ENCODE data around the gene RASSF1. TPM values are rescaled to one million over a fixed set of nuclear protein-coding genes. Genes with fewer than 3 reads are reported as not detected.
"Not testable (repeated sequence)": the region's sequence is repeated elsewhere in the genome, so short reads cannot be mapped to it uniquely, and the experiment has no call there.

RASSF1 gene
- total and polyA plus RNA-seq, 10 of the 15 experiments (the other 5 are each of a cell fraction or from before 2014, with no cell fraction given): 4.4 to 59.6 (median 37.2) TPM

GRCh38 chr3:50287262-50287661 is 53.4 kb downstream of the RASSF1 start (continued):
- TF ChIP-seq DPF2 (IDR thresholded peaks at IDR 0.05): no peak
- no peak for TF ChIP-seq CHD4 (IDR thresholded peaks at IDR 0.05)
- no peak for TF ChIP-seq GATAD2B (conservative IDR thresholded peaks at IDR 0.05; ENCODE audit: low read depth)
- TF ChIP-seq SUPT20H (IDR thresholded peaks at IDR 0.05; ENCODE audit: borderline replicate concordance, control insufficient read depth, low read depth, low read length): no peak
- TF ChIP-seq, protein P1, sequence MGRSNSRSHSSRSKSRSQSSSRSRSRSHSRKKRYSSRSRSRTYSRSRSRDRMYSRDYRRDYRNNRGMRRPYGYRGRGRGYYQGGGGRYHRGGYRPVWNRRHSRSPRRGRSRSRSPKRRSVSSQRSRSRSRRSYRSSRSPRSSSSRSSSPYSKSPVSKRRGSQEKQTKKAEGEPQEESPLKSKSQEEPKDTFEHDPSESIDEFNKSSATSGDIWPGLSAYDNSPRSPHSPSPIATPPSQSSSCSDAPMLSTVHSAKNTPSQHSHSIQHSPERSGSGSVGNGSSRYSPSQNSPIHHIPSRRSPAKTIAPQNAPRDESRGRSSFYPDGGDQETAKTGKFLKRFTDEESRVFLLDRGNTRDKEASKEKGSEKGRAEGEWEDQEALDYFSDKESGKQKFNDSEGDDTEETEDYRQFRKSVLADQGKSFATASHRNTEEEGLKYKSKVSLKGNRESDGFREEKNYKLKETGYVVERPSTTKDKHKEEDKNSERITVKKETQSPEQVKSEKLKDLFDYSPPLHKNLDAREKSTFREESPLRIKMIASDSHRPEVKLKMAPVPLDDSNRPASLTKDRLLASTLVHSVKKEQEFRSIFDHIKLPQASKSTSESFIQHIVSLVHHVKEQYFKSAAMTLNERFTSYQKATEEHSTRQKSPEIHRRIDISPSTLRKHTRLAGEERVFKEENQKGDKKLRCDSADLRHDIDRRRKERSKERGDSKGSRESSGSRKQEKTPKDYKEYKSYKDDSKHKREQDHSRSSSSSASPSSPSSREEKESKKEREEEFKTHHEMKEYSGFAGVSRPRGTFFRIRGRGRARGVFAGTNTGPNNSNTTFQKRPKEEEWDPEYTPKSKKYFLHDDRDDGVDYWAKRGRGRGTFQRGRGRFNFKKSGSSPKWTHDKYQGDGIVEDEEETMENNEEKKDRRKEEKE (IDR thresholded peaks at IDR 0.05): no peak
- TF ChIP-seq HDAC6 (IDR thresholded peaks at IDR 0.05; ENCODE audit: unreplicated experiment): no peak
- TF ChIP-seq TCF3 (IDR thresholded peaks at IDR 0.05; ENCODE audit: borderline replicate concordance, insufficient read depth, low read depth, low read length): no peak

- SMC1A ChIA-PET (ENCODE audit: uncharacterized antibody, unreplicated experiment): no interaction called here
Observed at GRCh38 chr3:50286322-50287227, 54.1 kb downstream of the RASSF1 start.

GRCh38 chr3:50284121-50284520 is 56.5 kb downstream of the RASSF1 start:
- ATAC-seq; H3K9ac ChIP-seq (ENCODE audit: control insufficient read depth, insufficient read depth, low read length); FAIRE-seq; H3K4me3 ChIP-seq; SMC1A ChIA-PET (ENCODE audit: uncharacterized antibody, unreplicated experiment); RAD21 ChIA-PET (ENCODE audit: unreplicated experiment); DNase-seq (ENCODE audit: low read depth, low spot score); H3K4me1 ChIP-seq (ENCODE audit: control insufficient read depth, insufficient read depth, low read length); H3K27me3 ChIP-seq (replicated peaks in 1 of 2; ENCODE audit: control insufficient read depth in 2 of 2, insufficient read depth in 2 of 2, low read length in 1 of 2); H3K27ac ChIP-seq (ENCODE audit: control insufficient read depth, insufficient read depth); H2AFZ ChIP-seq (ENCODE audit: control insufficient read depth, low read depth, low read length); intact Hi-C loops (cut with micrococcal nuclease; ENCODE audit: unreplicated experiment); CTCF ChIA-PET; in situ Hi-C loops (cut with MboI); H3K9me3 ChIP-seq (replicated peaks; ENCODE audit: control insufficient read depth, insufficient read depth, low read length); BruUV-seq (replicated peaks); H4K20me1 ChIP-seq (ENCODE audit: control insufficient read depth, insufficient read depth); H3K79me2 ChIP-seq (ENCODE audit: control insufficient read depth, insufficient read depth, low read length); H3K4me2 ChIP-seq (ENCODE audit: control insufficient read depth, insufficient read depth): not testable (repeated sequence)
- POLR2A ChIA-PET: interaction anchor here (1.0 kb wide), 1 partner anchor 15 kb away, joined by 3 read pairs; the partner anchor contains the start of genes HYAL3 and NAA80
- 89% methylated on average over 6 of the region's 6 CpGs for WGBS (ENCODE audit: insufficient coverage, insufficient replicate concordance, low lambda C conversion rate, missing lambda C conversion rate)
- peaks cover 0 to 17% of the 10 kb centered on the region in 2 experiments; a peak in 3 of 4 replicates for H3K36me3 ChIP-seq (ENCODE audit: control insufficient read depth in 2 of 2, insufficient read depth in 2 of 2, low read length in 1 of 2)

More at GRCh38 chr3:50286322-50287227, 54.1 kb downstream of the RASSF1 start:
- Histone ChIP-seq H3K36me3 (ENCODE audit: control insufficient read depth in 2 of 2, insufficient read depth in 2 of 2, low read length in 1 of 2) (peaks cover 0 to 28% of the 10 kb centered on the region in 2 experiments; a peak in 3 of 4 replicates), H3K79me2 (ENCODE audit: control insufficient read depth, insufficient read depth, low read length) (peaks cover 15% of the 10 kb centered on the region), H2AFZ (ENCODE audit: control insufficient read depth, low read depth, low read length) (no peak overlapping the region), H3K4me2 (ENCODE audit: control insufficient read depth, insufficient read depth) (no peak overlapping the region), H3K27me3 (replicated peaks in 1 of 2; ENCODE audit: control insufficient read depth in 2 of 2, insufficient read depth in 2 of 2, low read length in 1 of 2) (no peaks in the 10 kb centered on the region), H3K27ac (ENCODE audit: control insufficient read depth, insufficient read depth) (no peak overlapping the region), H3K9ac (ENCODE audit: control insufficient read depth, insufficient read depth, low read length) (no peak overlapping the region), H4K20me1 (ENCODE audit: control insufficient read depth, insufficient read depth) (no peaks in the 10 kb centered on the region), H3K4me3 (no peak overlapping the region), H3K9me3 (replicated peaks; ENCODE audit: control insufficient read depth, insufficient read depth, low read length) (no peaks in the 10 kb centered on the region), H3K4me1 (ENCODE audit: control insufficient read depth, insufficient read depth, low read length) (peaks cover 3% of the 10 kb centered on the region; the same call in 1 of the 2 replicates)
- ChIA-PET POLR2A (no interaction called here), CTCF (no interaction called here), RAD21 (ENCODE audit: unreplicated experiment) (no interaction called here)
- 94% methylated on average over 28 of the region's 28 CpGs for whole genome bisulfite sequencing (ENCODE audit: insufficient coverage, insufficient replicate concordance, low lambda C conversion rate, missing lambda C conversion rate)
- TF ChIP-seq POLR2A (IDR thresholded peaks at IDR 0.05; ENCODE audit: low read depth, low read length) (peak; percentile 67; the same call in 1 of the 2 replicates), JUNB (IDR thresholded peaks at IDR 0.05) (no peak), IKZF1 (conservative IDR thresholded peaks at IDR 0.05) (no peak)
- no peak for FAIRE-seq
- in situ Hi-C loops (cut with MboI) (no loop called here), intact Hi-C loops (cut with micrococcal nuclease; ENCODE audit: unreplicated experiment) (no loop called here)
- ATAC-seq: no peak
- no peak for DNase-seq (ENCODE audit: low read depth, low spot score)
- no TSS peak for BruUV-seq (replicated peaks)

All from GM12878 (cell line).